CD4-positive, alpha-beta T cell treated with Interleukin-15 for 1 hour (primary cell): Measurements from ENCODE around the gene FOXN4.
"Not testable (repeated sequence)": the region's sequence is repeated elsewhere in the genome, so short reads cannot be mapped to it uniquely, and the experiment has no call there.

Experiments
- DNase-seq: peaks from one replicate; pipeline ENCODE4 v3.0.0-alpha.2; 2020

The FOXN4 gene

GRCh38 chr12:109308534-109309380 is at the start of gene FOXN4:
Gene FOXN4, minus strand, starts transcription at chr12:109309284. Its CDS starts 963 bp downstream, at chr12:109308321.
- DNase-seq = no peak

- no peak for DNase-seq
These were observed 49.2 kb upstream of the FOXN4 start for GRCh38 chr12:109358154-109358869.

DNA sequence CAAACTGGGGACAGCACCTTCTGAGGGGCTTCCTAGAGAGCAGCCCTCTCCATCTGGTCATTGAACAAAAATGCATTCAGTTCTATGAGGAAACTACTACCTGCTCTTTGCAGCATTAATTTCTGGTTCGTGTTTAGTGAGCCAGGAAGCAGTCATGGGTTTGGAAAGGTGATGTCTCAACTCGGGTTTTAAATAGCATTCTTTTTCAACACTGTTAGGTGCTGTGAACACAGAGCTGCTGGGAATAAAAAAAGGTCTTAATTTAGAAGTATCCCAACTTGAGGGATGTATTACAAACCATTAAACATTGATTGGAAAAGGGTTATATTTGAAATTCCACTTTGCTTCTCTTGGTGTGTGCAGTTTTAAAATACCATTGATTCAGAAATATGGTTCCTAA is 47.9 kb upstream of the FOXN4 start:
- no peak for DNase-seq

DNA sequence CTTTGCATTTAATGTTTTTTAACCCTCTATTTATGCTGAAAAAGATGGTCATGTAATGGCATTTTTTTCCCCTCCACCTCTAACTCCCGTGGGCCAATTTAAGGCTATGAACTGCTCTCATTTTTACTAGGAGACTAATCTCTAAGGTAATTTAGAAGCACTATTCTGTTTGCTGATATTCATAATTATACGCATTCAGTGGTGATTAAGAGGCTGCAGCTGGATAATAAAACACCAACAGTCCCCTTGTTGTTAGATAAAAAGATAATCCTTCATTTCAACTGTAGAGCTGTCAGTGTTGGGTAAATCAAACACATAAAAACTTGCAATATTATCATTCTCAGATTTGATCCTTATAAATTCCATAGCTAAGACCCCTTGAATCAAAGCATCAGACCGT is 47.5 kb upstream of the FOXN4 start:
- DNase-seq = no peak

DNA sequence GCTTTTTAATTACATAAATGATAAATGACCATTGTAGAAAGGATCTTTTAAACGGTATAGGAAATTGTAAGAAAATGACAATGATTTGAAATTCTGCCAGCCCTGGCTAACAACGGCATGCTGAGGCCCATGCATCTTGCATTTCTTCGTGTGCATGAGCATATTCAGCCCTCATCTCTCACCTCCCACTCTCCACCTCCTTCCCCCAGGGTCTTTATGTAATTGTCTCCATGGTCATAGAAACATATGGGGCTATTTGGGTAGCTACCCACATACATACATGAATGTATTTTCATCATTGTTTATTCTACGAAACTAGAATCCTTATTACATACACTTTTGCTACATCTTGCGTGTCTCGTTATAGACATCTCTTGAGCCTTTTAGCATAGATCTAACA is 43.1 kb upstream of the FOXN4 start:
- no peak for DNase-seq

- DNase-seq = no peak
These were observed 38.5 kb upstream of the FOXN4 start, which contains the start of gene MYO1H for GRCh38 chr12:109347589-109347988. Gene MYO1H, plus strand, starts transcription at chr12:109347900. Its CDS starts 61 bp downstream, at chr12:109347961.

GRCh38 chr12:109346920-109347319 is 37.8 kb upstream of the FOXN4 start:
- DNase-seq = no peak

DNA sequence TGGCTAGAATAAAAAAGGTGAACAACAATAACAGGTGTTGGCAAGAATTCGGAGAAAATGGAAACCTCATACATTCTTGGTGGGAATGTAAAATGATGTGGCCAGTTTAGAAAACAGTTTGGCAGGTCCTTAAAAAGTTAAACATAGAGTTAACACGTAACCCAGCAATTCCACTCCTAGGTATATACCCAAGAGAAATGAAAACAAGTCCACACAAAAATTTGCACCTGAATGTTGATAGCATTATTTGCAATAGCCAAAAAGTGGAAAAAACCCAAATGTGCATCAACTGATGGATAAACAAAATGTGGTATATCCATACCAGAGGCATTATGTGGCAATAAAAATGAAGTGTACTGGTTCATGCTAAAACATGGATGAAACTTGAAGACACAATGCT is 36.3 kb upstream of the FOXN4 start:
- no peak for DNase-seq

DNA sequence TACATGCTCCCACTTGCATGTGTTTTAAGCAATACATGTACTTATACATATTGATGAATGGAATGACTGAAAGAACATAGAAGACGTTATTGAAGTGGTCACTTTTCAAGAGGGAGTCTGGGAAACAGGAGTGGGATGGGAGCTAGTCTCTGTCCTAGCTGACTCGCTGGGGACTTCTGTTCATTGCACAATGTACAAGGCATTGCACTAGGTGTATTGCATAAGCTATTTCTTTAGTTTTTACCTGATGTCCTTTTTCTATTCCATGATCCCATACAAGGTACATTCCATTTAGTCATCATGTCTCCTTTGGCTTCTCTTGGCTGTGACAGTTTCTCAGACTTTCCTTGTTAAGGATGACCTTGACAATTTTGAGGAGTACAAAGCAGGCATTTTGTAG is 34.6 kb upstream of the FOXN4 start:
- no peak for DNase-seq

- DNase-seq = no peak
These were observed 27.5 kb upstream of the FOXN4 start for GRCh38 chr12:109336593-109336992.

DNA sequence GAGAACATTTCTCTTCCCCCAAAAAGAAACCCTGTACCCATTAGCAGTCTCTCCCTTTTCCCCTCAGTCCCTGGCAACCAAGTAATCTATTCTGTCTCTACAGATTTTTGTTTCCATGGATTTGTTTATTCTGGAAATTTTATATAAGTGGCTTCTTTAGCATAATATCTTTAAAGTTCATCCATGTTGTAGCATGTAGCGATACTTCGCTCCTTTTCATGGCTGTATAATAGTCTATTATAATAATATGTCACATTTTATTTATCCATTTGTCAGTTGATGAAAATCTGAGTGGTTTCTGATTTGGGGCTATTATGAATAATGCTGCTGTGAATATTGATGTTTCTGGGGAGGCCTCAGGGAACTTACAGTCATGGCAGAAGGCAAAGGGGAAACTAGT is 25.8 kb upstream of the FOXN4 start:
- no peak for DNase-seq

DNA sequence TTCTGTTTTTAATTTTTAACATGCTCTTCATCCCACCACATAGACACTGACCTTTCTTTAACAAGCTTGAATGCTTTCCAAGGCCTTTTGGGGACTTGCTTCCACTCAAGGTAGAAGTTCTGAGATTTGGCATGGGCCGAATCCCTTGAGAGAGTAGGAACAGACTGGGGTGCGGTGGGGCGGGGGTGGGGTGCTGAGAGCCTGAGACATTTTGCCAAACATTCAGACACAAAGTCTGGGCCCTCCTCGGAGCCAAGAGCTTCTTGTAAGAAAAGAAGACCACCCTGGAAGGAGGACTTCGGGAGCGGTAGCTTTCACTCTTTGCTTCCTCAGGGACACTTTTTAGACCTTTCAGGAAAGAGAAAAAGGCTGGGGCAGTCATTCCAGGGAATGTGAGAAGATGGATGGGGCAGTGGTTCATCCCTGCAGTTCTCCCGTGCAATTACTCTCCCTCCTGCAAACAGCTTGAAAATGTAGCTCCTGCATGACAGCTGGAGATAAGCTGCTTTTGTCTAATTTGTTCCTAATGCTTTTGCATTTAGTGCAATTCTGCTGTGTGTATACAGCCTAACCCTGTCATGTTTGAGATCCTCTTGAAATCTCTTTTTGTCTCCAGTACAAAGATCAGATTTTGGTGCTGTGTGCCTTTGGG is 22.3 kb upstream of the FOXN4 start:
- no peak for DNase-seq

DNA sequence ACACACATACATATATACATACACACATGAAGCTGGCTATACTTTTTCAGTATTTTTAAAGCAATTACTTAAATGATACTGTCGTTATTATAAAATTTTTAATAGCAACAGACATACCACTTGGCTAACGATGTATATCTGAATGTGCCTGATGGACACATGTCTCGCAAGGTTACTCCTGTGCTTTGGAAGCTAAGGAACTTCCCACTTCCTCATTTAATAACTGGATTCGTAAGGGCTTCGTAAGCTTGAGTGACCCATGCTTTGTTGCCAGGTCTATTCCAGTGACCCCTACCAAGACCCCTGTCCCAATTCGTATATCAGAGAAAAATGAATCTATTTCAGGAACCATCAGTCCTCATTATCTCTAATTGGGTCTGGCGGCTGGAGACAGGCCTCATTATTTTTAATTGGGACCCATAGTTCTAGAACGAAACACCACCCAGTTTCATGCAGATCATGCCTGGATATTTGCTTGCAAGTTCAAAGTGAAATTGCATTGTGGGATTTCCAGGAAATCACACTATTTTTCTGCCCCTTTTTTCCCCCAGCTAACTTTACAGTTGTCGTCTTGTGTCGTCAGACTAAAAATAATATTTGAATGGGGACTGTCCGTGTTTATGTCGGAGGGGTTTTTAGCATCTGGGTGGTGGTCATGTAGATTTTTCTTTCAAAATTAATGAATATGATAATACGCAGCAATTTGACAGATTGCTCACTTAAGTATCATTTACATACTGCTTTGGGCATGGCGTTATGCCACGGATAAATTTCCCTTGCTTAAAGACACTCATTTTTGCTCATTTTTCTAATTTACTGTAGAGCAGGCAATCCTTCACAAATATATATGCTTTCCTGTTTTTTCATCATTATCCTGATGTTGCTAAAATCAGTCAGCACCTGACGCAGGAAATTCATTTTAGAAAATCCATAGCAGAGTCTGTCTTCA is 21.5 kb upstream of the FOXN4 start:
- DNase-seq = no peak

DNA sequence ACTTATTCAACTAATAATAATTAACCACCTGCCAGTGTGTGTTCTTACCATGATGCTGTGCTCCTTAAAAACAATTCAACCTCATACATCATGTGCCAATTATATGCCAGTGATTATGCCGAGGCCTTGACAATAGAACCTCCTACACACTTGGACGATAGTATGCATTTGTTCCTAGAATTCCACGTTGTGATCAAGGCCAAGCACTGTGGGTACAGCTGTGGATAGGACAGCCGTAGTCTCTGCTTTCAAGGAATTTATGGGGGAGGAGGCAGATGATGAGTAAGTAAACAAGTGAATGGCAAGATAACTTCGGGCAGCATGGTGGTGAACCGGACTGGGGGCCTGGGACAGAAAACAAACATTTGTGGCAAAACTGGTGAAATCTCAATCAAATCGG is 20.6 kb upstream of the FOXN4 start:
- no peak for DNase-seq

DNA sequence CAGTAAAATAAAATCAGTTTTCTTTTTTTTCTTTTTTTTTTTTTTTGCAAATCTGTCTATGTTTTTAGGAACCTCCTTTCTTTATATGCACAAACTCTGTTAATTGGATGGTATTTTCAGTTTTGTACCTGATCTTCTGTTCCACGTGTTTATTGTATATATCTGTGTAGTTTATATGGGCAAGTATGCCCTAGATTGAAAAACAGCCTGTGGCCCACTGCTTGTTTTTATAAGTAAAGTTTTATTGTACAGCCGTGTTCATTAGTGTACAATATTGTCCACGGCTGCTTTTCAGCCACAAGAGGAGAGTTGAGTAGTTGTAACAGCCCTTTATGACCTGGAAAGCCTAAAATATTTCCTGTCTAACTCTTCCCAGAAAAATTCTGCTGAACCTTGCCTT is 19.9 kb upstream of the FOXN4 start:
- DNase-seq = no peak

DNA sequence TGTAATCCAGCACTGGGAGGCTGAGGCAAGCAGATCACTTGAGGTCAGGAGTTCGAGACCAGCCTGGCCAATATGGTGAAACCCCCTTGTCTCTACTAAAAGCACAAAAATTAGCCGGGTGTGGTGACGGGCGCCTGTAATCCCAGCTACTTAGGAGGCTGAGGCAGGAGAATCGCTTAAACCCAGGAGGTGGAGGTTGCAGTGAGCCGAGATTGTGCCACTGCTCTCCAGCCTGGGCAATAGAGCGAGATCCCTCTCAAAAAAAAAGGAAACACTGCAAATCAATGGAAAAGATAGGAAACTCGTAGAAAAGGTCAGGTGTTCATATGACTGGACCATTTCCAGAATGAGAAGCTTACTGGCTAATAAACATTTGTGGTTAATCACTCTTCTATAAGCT is 12.2 kb upstream of the FOXN4 start:
- DNase-seq = not testable (repeated sequence)

DNA sequence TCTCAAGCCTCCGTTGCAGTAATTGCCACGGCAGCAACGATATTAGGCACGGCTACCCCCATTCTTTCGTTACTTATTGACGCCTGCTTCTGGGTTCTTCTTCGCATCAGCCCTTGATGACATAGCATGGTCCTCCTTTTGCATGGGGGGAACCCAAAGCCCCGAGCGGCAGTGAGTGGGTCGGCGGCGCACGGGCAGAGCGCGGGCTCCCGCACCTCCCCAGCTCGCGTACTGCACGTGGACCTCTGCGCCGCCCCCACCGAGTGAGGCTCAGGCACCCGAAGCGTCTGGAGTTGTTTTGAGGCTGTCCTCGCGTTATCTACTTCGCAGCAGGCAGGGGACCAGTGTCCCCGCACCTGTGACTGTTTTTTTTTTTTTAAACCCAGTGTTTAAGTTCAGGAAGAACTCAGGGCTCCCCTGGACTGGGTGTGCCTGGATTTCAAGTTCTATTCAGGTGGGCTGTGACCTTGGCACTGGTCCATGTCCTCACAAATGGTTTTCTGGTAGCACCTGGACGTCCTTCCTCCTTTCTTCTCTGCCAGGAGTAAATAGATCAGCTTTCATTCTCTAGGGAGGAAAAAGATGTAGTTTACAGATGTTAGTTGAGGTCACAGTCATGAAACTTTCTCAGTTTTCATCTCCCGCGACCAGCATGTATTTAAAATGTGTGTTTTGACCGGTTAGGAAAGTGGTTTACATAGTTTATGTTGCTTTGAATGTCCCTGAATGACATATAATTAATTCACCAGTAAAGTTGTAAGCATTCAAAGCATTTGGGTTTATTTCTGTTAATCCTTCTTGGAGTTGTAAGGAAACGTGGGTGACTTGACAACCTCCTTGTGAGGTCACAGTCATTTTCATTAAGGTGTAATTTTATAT is 1.4 kb upstream of the FOXN4 start:
- DNase-seq = no peak

- DNase-seq = no peak
These were observed 530 bp upstream of the FOXN4 start for GRCh38 chr12:109309381-109310246.

- DNase-seq = no peak
These were observed 2.0 kb downstream of the FOXN4 start for GRCh38 chr12:109307051-109307450.

DNA sequence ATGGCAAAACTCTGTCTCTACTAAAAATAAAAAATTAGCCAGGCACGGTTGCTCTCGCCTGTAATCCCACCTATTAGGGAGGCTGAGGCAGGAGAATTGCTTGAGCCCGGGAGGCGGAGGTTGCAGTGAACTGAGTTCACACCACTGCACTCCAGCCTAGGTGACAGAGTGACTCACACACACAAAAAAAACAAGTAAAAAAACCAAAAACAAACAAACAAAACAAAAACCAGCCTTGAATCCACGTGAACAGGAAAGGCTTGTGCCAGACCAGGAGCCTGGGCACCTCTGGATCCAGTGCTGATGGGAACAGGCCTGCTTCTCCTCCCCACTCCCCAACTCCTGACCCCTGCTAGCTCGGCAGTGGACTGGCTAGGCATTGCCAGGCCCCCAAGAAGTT is 3.5 kb downstream of the FOXN4 start:
- DNase-seq = no peak

DNA sequence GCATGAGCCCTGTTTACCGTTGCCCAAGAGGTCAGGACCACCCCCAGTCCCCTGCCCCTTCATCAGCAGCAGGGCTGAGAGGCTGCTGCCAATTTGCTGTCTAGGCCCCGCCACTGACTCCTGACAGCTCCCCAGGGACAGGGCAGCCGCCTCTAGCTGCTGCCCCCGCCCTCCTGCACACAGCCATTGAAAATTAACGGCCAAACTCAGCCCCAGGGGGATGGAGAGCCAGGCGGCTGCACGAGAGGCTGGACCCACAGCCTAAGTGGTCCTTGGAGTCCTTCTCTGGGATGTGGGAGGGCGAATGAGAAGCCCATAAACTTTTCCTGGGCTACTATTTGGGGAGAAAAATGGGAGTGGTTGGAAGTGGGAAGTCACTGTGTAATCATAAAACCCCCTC is 4.6 kb downstream of the FOXN4 start:
- DNase-seq = no peak
